GM12878 (cell line): Measurements from ENCODE around the gene INF2.

Experiments used
- CBFB ChIP-seq: IDR thresholded peaks from 2 replicates; pipeline ENCODE4 v1.6.1; 2016; ENCODE audit warnings: antibody characterized with exemption, low read depth
- CEBPZ ChIP-seq: fragments of 150-350 bp; IDR thresholded peaks from 2 replicates; pipeline ENCODE4 v1.6.1; 2016; ENCODE audit warnings: low read depth, low read length
- CHD1 ChIP-seq: IDR thresholded peaks from 2 replicates; pipeline ENCODE4 v1.6.1; 2012; ENCODE audit warnings: low read depth, low read length, improper control_type of control experiment
- EZH2 ChIP-seq: IDR thresholded peaks from 2 replicates; pipeline ENCODE4 v1.6.1; 2012; ENCODE audit warnings: low read depth, mild to moderate bottlenecking, control low read depth, inconsistent platforms, low read length, borderline replicate concordance; ENCODE audit not compliant: control insufficient read depth
- MEF2B ChIP-seq: fragments of 450-650 bp; IDR thresholded peaks from 2 replicates; pipeline ENCODE4 v1.6.1; 2018; ENCODE audit warnings: mild to moderate bottlenecking, moderate library complexity; ENCODE audit not compliant: partially characterized antibody, poor library complexity, severe bottlenecking
- POLR2A ChIP-seq: IDR thresholded peaks from 2 replicates; pipeline ENCODE4 v1.6.1; 2011; ENCODE audit warnings: low read depth, mild to moderate bottlenecking, low read length
- POLR2AphosphoS2 ChIP-seq: IDR thresholded peaks from 2 replicates; pipeline ENCODE4 v1.6.1; 2011; ENCODE audit warnings: low read depth, mild to moderate bottlenecking, low read length, improper control_type of control experiment, moderate library complexity
- RAD21 ChIP-seq: IDR thresholded peaks from 2 replicates; pipeline ENCODE4 v1.6.1; 2011; ENCODE audit warnings: mild to moderate bottlenecking, low read depth, low read length, moderate library complexity; ENCODE audit not compliant: insufficient read depth
- SIN3A ChIP-seq: IDR thresholded peaks from 2 replicates; pipeline ENCODE4 v1.6.1; 2012; ENCODE audit warnings: low read depth, low read length, improper control_type of control experiment
- SUZ12 ChIP-seq: fragments of 200-600 bp; sonication (generic); IDR thresholded peaks from one replicate; pipeline ENCODE4 v1.6.1; 2018; ENCODE audit warnings: antibody characterized with exemption, mild to moderate bottlenecking; ENCODE audit not compliant: unreplicated experiment
- TBL1XR1 ChIP-seq: IDR thresholded peaks from 2 replicates; pipeline ENCODE4 v1.6.1; 2012; ENCODE audit warnings: low read depth, low read length, improper control_type of control experiment
- YY1 ChIP-seq: IDR thresholded peaks from 2 replicates; pipeline ENCODE4 v1.6.1; 2011; ENCODE audit warnings: low read depth, mild to moderate bottlenecking, low read length
- TF ChIP-seq, protein P1 (sequence below), 3 experiments: IDR thresholded peaks in 2 of 3; conservative IDR thresholded peaks in 1 of 3; 2 replicates each; pipeline ENCODE4 v1.5.1; 2011; ENCODE audit warnings: low read depth in 3 of 3, low read length in 3 of 3, mild to moderate bottlenecking in 3 of 3, control low read depth in 2 of 3, moderate library complexity in 2 of 3, inconsistent platforms in 1 of 3, mixed read lengths in 1 of 3; ENCODE audit not compliant: control insufficient read depth in 2 of 3, insufficient read depth in 1 of 3; ENCODE audit errors: extremely low read depth in 1 of 3

GRCh38 chr14:104756477-104757237, 67.2 kb downstream of the INF2 start:
- TF ChIP-seq, protein P1, sequence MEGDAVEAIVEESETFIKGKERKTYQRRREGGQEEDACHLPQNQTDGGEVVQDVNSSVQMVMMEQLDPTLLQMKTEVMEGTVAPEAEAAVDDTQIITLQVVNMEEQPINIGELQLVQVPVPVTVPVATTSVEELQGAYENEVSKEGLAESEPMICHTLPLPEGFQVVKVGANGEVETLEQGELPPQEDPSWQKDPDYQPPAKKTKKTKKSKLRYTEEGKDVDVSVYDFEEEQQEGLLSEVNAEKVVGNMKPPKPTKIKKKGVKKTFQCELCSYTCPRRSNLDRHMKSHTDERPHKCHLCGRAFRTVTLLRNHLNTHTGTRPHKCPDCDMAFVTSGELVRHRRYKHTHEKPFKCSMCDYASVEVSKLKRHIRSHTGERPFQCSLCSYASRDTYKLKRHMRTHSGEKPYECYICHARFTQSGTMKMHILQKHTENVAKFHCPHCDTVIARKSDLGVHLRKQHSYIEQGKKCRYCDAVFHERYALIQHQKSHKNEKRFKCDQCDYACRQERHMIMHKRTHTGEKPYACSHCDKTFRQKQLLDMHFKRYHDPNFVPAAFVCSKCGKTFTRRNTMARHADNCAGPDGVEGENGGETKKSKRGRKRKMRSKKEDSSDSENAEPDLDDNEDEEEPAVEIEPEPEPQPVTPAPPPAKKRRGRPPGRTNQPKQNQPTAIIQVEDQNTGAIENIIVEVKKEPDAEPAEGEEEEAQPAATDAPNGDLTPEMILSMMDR (IDR thresholded peaks at IDR 0.05 in 2 of 3, conservative IDR thresholded peaks at IDR 0.05 in 1 of 3; ENCODE audit: control insufficient read depth in 2 of 3, extremely low read depth in 1 of 3, insufficient read depth in 1 of 3, low read depth in 3 of 3, low read length in 3 of 3) = no peak
- TF ChIP-seq MEF2B (no peak), EZH2 (no peak), CHD1 (no peak), SIN3A (no peak), POLR2AphosphoS2 (no peak), TBL1XR1 (no peak), SUZ12 (no peak), RAD21 (no peak), YY1 (no peak), CEBPZ (no peak), CBFB (no peak), POLR2A (no peak; the same call in 1 of the 2 replicates)
